NCI-H1105 (cell line): Measurements from ENCODE around the gene RRH.
"Not testable (repeated sequence)": the region's sequence is repeated elsewhere in the genome, so short reads cannot be mapped to it uniquely, and the experiment has no call there.

Experiments used
- DNase-seq: peaks from one replicate; lab custom pipeline; 2025; lab: John Stamatoyannopoulos, UW

Gene RRH, protein sequence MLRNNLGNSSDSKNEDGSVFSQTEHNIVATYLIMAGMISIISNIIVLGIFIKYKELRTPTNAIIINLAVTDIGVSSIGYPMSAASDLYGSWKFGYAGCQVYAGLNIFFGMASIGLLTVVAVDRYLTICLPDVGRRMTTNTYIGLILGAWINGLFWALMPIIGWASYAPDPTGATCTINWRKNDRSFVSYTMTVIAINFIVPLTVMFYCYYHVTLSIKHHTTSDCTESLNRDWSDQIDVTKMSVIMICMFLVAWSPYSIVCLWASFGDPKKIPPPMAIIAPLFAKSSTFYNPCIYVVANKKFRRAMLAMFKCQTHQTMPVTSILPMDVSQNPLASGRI

DNA sequence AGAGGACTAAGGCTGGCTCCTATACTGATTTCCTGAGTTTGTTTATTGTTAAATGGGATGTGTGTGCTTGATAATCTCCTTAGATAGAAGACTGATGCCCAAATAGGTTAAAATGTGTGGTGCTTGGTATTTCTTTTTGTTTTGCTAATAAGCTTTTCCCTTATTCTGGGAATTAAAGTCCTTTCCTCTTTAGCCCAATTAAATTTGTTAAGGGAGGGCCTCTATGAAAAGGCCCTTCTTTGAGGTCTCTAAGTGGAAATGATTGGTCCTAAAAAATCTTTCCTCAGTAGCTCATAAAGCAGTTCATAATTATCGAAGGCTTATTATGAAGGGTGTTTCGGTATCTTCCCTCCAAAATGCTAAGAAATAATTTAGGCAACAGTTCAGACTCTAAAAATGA lies at the start of gene RRH:
Gene RRH (plus strand): TSS at position 301 of the 400 bp plus-strand sequence. CDS start 56 bp downstream, at position 357.
- no peak for DNase-seq

- not testable (repeated sequence) for DNase-seq
Measured at GRCh38 chr4:109782092-109782491, 45.7 kb upstream of the RRH start.

DNA sequence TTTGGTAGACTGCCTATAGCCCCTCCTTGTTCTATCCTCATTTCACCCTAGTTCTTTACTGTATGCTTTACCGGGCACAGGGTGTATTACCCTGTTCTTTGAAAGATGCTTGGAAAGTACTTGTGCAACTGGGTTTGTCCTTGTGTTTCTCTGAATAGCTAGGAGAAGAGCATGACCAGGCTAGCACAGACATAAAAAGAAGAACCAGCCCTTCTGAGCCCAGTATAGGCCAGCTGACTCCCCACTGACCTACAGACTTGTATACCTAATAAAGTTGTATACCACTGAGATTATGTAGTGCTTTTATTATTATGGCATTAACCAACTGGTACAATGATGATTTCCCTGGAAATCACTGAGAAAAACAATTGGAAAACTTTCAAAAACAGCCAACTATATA lies 40.9 kb upstream of the RRH start:
- DNase-seq: no peak

GRCh38 chr4:109787807-109788206 lies 40.0 kb upstream of the RRH start:
- DNase-seq: no peak

DNA sequence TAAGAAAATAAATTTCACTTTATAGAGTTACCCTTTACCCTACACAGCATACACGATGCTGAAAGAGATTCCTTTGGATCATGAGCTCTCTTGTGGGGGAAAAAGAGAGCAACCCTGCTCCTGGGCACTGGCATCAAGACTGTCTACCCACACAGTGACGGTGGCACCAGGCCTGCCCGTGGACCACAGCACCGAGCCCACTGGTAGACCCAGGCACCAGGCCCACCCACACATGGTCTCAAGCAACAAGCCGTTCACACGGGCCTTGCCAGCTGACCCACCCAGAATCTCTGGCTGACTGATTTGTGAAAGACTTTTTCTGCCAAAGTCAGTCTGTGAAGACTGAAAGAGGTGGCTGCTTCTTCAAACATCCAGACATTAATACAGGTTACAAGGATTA lies 32.7 kb upstream of the RRH start:
- DNase-seq: no peak

DNA sequence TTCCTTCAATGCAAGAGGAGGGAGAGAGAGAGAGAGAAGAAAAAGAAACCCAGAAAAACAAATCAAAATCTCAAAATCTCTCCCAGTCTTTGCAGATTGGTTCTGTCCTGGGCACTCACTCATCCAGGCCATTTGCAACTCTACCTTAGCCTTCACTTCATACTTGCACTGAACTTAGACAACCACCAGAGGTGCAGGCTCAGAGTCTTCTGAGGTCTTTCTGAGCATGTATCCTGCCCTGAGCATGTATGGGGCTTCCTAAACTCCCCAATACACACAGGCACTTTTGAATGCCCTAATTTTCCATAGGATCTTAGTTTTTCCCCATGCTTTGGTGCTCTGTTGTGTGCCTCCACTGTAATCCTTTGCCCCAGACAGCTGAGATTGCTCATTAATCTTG lies 28.9 kb upstream of the RRH start:
- DNase-seq: no peak

DNA sequence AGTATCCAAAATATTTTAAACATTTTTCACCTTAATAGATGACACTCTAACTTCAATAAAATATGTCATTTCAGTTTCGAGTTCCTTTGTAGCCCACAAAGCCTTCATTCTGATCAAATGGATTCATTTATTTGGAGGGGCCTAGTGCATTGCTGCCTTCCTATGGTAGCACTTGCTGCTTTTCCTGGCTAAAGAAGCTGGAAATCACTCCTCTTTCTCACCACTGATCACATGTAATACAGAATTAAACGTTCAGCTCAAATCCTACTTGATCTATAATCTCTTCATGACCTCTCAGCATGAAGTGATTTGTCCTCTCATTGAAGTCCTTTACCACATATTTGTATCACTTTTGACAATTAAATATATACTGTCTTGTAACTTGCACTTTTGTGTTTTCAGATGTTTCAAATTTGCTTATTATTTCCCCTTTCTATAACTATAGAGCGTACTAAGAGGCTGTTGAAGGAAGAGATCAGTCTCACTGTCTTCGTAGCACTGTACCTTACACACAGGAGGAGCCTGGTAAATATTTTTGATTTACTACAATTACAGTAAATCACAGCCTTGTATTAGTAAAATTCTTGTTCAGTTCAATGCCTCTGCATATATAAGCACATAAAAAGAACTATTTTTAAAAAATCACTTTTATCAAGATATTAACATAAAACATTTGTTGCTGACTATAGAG lies 26.5 kb upstream of the RRH start:
- no peak for DNase-seq

DNA sequence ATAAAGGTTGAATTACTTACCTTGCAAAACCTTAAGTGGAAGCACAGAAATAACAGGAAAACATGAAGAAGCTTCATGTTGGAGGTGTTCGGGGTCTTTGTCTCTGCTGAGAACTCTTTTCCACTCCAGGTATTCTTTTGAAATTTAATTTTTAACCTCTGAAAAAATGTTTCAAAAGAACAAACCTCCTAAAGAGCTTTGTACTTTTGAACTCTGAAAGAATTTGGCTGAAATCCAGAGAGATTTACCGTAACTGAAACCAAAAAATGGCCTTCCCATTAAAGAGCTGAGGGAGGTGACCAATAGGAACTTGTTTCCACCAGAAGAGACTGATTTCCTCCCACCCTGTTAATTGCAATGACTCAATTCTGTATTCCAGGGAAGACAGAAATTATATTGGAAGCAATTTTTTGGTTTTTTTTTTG lies 25.9 kb upstream of the RRH start, which contains the start of gene CFI:
Gene CFI (minus strand): TSS at position 105 of the 425 bp plus-strand sequence. CDS start 28 bp downstream, at position 77.
- no peak for DNase-seq

- no peak for DNase-seq
Measured at GRCh38 chr4:109803924-109804571, 23.7 kb upstream of the RRH start.

- no peak for DNase-seq
Measured at GRCh38 chr4:109809655-109810054, 18.1 kb upstream of the RRH start.

- no peak for DNase-seq
Measured at GRCh38 chr4:109810552-109811387, 17.0 kb upstream of the RRH start.

- no peak for DNase-seq
Measured at GRCh38 chr4:109811707-109812106, 16.1 kb upstream of the RRH start.

GRCh38 chr4:109815151-109816081 lies 12.4 kb upstream of the RRH start, which contains the start of gene GAR1:
Gene GAR1, plus strand, starts transcription at chr4:109815762. Its CDS starts 403 bp downstream, at chr4:109816165.
- peak; percentile 60 for DNase-seq

DNA sequence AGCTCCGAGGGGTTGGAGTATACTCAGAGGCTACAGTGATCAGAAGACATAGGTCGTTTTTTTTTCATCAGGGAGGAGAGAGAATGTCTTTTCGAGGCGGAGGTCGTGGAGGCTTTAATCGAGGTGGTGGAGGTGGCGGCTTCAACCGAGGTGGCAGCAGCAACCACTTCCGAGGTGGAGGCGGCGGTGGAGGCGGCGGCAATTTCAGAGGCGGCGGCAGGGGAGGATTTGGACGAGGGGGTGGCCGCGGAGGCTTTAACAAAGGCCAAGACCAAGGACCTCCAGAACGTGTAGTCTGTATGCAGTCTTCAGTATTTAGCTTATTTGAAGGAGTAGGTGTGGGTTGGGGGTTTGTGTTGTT lies 11.7 kb upstream of the RRH start:
- no peak for DNase-seq

DNA sequence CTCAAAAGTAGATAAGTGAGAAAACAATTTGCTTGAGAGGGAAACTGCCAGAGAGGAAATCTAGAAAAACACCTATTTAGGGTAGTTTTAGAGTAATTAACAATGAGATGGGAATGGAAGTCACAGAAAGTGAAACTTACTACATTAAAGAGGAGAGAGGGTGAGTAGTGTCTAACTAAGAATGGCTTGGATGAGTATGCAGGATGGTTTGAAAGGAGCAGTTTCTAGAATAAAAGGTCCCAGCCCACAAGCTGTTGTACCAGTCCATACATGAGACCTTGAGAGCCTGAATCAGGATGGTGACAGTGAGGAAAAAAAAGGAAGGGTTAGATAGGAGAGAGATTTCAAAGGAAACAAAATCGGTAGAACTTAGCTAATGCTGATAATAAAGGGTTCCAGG lies 10.9 kb upstream of the RRH start:
- no peak for DNase-seq

GRCh38 chr4:109818268-109818667 lies 9.5 kb upstream of the RRH start:
- no peak for DNase-seq

DNA sequence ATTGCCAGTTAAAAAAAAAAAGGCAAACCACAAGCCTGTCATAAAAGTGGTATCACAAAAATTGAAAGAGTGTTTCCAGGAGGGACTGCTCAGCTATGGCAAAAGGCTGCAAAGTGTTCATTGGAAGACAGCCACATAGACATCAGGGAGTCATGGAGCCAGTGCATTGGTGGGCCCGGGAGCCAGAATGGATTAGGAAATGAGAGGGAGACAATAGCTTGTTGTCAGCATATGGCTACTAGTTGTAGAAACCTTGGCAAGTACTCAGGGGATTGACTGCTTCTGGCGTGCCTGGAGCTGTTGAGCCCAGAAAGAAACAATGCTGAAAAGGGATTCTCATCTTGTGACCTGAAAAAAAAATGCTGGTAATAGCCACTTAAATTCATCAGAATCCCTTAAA lies 7.2 kb upstream of the RRH start:
- no peak for DNase-seq

GRCh38 chr4:109821185-109821584 lies 6.6 kb upstream of the RRH start:
- no peak for DNase-seq

GRCh38 chr4:109826719-109827118 lies 1.1 kb upstream of the RRH start:
- no peak for DNase-seq

DNA sequence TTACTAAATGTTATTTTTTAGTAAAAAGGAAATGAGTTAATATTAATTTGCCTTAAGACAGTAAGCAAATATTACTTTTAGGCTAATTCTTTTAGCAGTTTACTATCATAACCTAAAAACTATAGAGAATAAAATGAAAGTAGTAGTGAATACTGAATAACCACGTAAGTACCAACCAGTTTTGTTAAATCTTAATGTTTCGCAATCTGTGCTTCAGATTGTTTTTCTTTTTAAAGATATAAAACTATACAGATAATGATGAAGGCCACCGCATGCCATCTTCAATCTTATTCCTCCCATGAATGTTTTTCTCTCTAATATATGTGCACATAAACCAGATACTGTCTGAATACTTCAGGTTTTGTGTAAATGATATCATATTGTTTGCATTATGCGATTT lies 6.0 kb downstream of the RRH start:
- no peak for DNase-seq

GRCh38 chr4:109836985-109837384 lies 9.2 kb downstream of the RRH start:
- DNase-seq: no peak
